AG10803 (cell line): ENCODE data around the gene FAM3C.

Experiments used
- DNase-seq: peaks from one replicate; pipeline ENCODE4 v3.0.0; 2010; ENCODE audit warnings: low read depth
- H3K4me3 ChIP-seq: 2 replicates; pipeline ENCODE4 v1.5.1; 2011; ENCODE audit warnings: mild to moderate bottlenecking, low read length, control low read depth
- TF ChIP-seq, protein P1 (sequence below): conservative IDR thresholded peaks from 2 replicates; pipeline ENCODE4 v1.5.1; 2011; ENCODE audit warnings: mild to moderate bottlenecking, low read length, control low read depth, inconsistent platforms

The FAM3C gene

DNA sequence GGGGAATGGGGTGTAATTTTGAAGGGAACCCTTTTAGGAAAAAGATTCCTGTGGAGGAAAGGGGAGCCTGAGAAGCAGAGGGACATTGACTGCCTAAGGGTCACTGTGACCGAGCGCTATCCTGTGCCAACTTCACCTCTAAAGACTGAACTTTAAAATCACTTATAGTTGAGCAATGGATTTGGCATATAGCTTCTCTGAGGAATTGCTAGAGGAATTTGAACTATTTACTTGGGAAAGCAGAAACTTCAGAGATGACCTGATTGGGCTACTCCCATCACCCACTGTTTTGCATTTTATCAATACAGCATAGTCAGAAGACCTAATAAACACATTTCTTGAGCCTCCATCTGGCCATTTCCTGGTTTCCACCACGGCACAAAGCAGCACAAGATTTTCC lies 91.0 kb downstream of the FAM3C start:
- H3K4me3 ChIP-seq = no peak overlapping the region
- DNase-seq = peak; percentile 79
- TF ChIP-seq, protein P1, sequence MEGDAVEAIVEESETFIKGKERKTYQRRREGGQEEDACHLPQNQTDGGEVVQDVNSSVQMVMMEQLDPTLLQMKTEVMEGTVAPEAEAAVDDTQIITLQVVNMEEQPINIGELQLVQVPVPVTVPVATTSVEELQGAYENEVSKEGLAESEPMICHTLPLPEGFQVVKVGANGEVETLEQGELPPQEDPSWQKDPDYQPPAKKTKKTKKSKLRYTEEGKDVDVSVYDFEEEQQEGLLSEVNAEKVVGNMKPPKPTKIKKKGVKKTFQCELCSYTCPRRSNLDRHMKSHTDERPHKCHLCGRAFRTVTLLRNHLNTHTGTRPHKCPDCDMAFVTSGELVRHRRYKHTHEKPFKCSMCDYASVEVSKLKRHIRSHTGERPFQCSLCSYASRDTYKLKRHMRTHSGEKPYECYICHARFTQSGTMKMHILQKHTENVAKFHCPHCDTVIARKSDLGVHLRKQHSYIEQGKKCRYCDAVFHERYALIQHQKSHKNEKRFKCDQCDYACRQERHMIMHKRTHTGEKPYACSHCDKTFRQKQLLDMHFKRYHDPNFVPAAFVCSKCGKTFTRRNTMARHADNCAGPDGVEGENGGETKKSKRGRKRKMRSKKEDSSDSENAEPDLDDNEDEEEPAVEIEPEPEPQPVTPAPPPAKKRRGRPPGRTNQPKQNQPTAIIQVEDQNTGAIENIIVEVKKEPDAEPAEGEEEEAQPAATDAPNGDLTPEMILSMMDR = no peak

DNA sequence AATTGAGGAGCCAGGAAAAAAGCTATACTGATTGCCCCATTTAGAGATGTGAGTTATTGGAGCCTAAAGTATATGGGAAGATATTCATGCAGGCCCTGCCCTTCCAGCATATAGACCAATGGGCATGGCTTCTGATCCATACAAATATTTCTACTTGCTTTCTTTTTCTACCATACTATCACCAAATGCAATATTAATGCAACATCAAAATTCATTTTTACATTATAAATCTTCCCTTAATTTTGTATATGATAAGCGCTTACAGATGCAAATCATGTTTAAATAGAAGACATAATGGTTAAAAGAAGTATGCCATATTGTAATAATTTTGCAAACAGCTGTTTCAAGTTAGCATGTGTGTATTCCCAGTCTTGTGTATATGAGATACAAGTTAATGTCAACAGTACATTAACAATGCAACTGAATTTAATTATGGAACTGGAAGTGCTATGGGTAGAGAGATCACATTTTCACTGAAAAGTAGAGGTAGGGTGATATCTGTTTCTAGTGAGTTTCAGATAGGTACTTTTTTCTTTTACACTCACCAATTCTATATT lies 91.9 kb downstream of the FAM3C start:
- no peak overlapping the region for H3K4me3 ChIP-seq
- no peak for DNase-seq

DNA sequence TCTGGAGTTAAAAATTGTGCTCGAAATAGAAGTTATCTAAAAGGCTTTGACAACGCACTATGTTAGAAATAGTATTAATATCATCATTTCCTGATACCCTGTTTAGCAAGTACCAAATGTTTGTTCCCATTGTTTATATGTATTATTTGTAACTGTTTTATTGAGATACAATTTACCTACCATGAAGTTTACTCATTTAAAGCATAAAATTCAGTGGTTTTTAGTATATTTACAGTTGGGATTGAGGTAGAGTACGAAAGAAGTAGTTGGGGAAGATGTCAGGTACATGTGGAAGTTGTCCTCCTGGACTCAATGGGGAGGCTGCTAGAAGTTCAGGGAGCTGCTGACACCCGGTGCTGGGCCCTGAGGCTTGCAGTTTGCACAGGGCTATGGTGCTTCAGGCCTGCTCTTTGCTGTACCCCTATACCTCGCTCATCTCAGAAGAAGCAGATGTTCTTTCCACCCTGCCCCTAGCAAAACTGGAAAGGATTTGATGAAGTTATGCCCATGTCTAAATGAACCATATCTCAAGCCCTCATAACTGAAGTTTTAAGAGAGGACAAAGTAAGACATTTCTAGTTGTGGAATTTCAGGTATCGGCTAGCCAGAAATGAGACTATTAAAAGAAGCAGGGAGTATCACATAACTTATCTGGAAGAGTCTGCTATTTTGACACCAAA lies 92.5 kb downstream of the FAM3C start:
- TF ChIP-seq, protein P1 = no peak
- DNase-seq = no peak

More for the DNA sequence above, 91.9 kb downstream of the FAM3C start:
- TF ChIP-seq, protein P1 = no peak

DNA sequence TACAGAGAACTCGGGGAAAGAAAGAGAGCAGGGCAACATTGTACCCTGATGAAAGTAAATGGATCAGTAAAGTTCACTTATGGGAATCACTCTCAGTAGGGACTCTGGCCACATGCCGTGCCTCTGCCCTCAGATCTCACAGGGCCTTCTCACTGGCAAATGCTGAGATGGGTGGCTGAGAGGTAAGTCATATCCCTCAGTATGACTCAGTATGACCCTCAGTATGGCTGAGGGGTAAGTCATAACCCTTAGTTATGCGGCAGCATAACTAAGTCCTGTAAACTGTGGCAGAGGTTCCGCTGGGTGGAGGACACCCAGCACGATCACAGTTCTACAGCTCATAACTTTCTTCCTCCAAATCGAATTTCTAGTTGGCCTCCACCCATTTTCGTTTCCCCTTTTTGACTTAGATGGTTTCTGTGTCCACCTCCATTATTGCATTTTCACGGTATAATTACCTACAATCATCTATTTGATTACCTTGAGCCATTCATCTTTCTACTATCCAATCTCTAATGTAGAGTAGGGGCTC lies 93.8 kb downstream of the FAM3C start:
- no peak overlapping the region for H3K4me3 ChIP-seq

More for the DNA sequence above, 92.5 kb downstream of the FAM3C start:
- H3K4me3 ChIP-seq = no peak overlapping the region

DNA sequence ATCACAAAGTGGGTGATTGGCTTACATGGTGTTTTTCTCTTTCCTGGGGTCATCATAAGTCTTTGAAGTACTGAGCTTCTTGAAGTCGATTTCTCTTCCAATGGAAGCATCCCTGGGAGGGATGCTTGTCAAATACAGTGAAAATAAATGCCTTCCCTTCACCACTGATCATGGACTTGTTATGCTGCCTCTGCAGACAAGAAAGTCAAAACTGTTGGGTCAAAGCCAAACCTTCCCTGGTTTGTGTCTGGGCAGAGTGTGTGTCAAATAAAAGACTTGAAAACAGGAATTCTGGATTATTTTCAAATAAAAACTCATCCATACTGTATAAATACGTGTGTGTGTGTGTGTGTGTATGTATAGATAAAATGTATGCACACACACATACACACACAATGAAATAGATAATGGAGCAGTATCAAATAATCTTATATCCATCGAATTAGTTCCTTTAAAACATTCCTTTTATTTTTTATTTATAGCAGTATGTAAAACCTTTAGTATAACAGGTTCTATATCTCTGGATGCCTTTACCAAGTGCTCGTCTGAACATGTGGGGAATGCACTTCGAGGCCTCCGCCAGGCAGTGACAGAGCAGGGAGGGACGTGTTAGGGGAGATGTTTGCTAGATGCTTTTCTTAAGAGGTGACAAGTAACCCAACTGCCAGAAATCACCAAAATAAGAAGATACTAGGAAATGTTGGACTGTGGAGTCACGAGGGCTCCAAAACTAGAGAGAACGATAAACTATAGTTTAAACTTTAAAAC lies 94.5 kb downstream of the FAM3C start:
- no peak for DNase-seq
- TF ChIP-seq, protein P1 = no peak
- no peak overlapping the region for H3K4me3 ChIP-seq

More for the DNA sequence above, 93.8 kb downstream of the FAM3C start:
- peak; percentile 75 for DNase-seq
- TF ChIP-seq, protein P1 = no peak

DNA sequence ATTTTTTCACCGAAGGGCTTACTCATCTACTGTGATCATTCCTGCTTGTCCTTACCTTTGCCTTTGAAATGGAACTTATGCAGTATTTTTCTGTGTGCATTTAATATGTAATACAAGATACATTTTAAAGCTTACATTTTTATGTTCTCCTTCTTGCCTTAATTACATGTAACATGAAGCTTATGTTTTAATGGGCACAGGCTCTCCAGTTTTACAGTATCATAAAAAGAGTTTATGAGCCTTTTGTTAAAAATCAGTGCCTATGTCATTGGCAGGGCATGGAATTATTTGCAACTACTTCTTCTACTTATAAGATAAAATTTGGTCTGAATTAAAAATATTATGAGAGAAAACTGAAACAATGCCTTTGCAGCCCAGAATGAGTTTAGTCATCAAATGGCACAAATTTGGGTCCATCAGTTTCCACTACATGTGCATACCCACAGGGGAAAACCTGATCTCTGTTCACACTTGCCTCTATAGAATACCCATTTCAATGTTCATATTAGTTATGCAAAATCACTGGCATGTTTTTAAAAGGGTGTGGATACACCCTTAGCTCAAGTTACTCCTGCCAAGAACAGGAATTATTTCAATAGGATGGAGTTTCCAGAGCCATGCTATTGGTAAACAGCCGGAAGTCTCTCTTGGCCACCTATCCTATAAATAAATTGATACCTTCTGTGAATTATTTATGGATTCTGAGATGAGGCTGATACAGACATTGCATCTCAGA lies 95.3 kb downstream of the FAM3C start:
- TF ChIP-seq, protein P1 = no peak
- no peak overlapping the region for H3K4me3 ChIP-seq
- no peak for DNase-seq
